Lower leg skin (tissue), 3 donors: ENCODE data around the gene PRPF38B.

Source experiments
- CTCF ChIP-seq, 3 donors: fragments of 450-650 bp; IDR thresholded peaks; one replicate each; pipeline ENCODE4 v1.5.1; 2016; ENCODE audit warnings: antibody characterized with exemption in 3 of 3, mild to moderate bottlenecking in 3 of 3, moderate library complexity in 2 of 3
- POLR2A ChIP-seq, 2 donors: fragments of 450-650 bp; IDR thresholded peaks; one replicate each; pipeline ENCODE4 v1.6.1; 2016 to 2017; ENCODE audit warnings: antibody characterized with exemption in 2 of 2, mild to moderate bottlenecking in 1 of 2, moderate library complexity in 1 of 2

GRCh38 chr1:108691942-108692723 is at the start of gene PRPF38B:
- TF ChIP-seq CTCF (IDR thresholded peaks at IDR 0.05) (no peak), POLR2A (IDR thresholded peaks at IDR 0.05) (peak in 1 of 2 donors; percentile 91)
